ENCODE results near the gene SLC38A8.

Gene SLC38A8

DNA sequence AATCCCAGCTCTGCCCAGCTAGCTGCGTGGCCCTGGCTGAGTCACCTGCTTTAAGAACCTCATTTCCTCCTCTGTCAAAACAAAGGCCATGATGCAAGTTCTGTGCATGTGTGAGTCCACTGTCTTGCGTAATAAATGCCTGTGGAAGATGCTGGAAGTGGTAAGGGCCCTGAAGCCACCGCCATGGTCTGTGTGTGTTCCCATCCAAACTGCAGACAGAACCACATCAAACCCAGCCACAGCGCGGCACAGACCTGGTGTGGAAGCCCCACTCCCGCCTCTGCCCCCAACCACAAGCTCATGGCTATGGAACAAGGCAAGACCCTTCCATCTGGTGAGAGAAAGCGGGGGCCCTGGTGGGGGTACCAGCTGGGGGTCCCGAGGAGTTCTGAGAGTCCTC is 48.5 kb downstream of the SLC38A8 start:
- TF ChIP-seq, protein P1, sequence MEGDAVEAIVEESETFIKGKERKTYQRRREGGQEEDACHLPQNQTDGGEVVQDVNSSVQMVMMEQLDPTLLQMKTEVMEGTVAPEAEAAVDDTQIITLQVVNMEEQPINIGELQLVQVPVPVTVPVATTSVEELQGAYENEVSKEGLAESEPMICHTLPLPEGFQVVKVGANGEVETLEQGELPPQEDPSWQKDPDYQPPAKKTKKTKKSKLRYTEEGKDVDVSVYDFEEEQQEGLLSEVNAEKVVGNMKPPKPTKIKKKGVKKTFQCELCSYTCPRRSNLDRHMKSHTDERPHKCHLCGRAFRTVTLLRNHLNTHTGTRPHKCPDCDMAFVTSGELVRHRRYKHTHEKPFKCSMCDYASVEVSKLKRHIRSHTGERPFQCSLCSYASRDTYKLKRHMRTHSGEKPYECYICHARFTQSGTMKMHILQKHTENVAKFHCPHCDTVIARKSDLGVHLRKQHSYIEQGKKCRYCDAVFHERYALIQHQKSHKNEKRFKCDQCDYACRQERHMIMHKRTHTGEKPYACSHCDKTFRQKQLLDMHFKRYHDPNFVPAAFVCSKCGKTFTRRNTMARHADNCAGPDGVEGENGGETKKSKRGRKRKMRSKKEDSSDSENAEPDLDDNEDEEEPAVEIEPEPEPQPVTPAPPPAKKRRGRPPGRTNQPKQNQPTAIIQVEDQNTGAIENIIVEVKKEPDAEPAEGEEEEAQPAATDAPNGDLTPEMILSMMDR (conservative IDR thresholded peaks at IDR 0.05; ENCODE audit: low read length), result no peak
- peak; percentile 96 for DNase-seq (ENCODE audit: low read depth)
- no peak overlapping the region for H3K4me3 ChIP-seq (ENCODE audit: low read length)

DNA sequence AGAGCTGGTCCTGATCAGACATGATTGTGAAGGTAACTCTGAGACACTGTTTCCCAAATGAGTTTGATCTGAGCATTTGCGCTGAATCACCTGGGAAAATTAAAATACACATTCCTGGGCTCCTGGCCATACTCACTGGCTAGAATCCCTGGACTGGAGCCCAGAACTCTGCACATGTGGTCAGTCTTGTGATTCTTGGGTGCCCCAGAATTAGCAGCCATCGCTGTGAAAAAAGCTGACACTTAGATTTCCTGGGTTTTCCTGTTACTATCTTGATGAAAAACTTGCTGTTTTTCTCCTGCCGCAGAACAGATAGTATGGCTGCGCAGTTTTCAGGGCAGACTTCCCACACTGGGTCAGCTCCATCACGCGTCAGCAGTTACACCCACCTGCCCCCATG is 50.0 kb downstream of the SLC38A8 start:
- TF ChIP-seq, protein P1 (conservative IDR thresholded peaks at IDR 0.05; ENCODE audit: low read length), result no peak
- no peak overlapping the region for H3K4me3 ChIP-seq (ENCODE audit: low read length)
- peak; percentile 58 for DNase-seq (ENCODE audit: low read depth)

DNA sequence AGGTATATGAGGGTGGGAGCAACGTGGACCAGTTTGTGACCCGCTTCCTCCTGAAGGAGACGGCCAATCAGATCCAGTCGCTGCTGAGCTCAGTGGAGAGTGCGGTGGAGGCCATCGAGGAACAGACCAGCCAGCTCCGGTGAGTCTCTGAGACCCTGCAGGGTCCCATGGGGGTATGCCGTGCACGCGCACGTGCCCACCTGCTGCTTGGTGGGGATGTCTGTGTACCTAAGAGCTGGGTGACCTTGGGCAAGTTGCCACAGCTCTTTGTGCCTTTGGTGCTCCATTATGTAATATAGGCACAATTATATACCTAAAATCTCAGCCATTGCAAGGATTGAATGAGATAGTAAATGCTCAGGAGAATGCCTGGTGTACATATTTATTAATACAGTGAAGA is 52.1 kb downstream of the SLC38A8 start:
- H3K4me3 ChIP-seq (ENCODE audit: low read length), result no peak overlapping the region
- no peak for DNase-seq (ENCODE audit: low read depth)
- TF ChIP-seq, protein P1 (conservative IDR thresholded peaks at IDR 0.05; ENCODE audit: low read length), result no peak

DNA sequence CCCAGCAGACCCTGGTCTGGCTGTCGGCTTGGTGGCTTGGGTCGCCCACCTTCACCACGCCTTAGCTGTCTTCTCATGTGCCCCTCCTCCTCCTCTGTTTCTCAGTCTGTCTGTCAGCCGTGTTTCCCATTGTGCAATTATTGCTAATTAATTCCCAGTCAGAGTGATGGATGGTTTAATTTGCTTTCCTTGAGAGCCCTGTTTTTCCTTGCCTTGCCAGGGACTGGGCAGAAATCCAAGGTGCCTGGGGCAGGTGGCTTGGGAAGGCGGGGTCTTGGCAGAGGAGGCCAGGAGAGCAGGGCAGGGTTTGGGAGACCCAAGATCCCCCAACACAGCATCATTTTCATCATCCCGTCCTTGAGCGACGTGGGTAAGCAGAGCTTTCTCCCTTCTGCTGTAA is 53.3 kb downstream of the SLC38A8 start:
- TF ChIP-seq, protein P1 (conservative IDR thresholded peaks at IDR 0.05; ENCODE audit: low read length), result no peak
- no peak for DNase-seq (ENCODE audit: low read depth)
- H3K4me3 ChIP-seq (ENCODE audit: low read length), result no peak overlapping the region

DNA sequence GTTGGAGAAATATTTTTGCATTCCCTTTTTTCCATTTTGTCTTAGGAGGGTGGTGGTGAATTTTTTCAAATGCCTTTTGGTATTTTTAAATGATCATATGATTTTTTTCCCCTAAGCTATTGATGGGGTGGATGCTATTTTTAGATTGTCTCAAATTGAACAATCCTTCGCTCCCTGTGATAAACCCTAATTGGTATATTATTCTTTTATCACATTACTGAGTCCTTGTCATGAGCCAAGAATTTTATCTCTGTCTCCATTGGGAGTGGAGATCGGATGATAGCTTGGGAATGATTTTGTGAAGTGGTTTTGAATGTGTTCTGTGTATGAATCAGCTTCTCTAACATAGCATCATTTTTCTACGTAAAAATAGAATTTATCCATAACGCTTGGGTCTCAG is 59.1 kb downstream of the SLC38A8 start:
- TF ChIP-seq, protein P1 (conservative IDR thresholded peaks at IDR 0.05; ENCODE audit: low read length), result no peak
- DNase-seq (ENCODE audit: low read depth), result no peak
- no peak overlapping the region for H3K4me3 ChIP-seq (ENCODE audit: low read length)

DNA sequence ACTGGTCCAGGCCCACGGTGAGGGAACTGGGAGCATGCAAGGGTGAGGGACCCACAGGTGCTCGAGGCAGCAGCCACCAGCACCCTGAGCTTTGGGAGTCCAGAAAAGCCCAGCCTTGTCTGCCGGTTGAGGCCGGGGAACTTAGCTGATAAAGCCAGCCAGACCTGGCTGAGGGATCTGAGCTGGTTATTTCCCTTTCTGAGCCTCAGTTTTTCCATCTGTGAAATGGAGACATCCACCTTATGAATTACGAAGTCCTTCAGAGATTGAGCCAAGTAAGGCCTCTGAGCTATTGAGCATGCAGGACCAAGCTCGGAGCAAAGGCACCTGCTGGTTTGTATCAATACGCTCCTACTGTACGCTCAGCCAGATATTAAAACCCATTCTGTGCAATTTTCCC is 60.8 kb downstream of the SLC38A8 start:
- DNase-seq (ENCODE audit: low read depth), result no peak
- H3K4me3 ChIP-seq (ENCODE audit: low read length), result no peak overlapping the region
- TF ChIP-seq, protein P1 (conservative IDR thresholded peaks at IDR 0.05; ENCODE audit: low read length), result no peak

DNA sequence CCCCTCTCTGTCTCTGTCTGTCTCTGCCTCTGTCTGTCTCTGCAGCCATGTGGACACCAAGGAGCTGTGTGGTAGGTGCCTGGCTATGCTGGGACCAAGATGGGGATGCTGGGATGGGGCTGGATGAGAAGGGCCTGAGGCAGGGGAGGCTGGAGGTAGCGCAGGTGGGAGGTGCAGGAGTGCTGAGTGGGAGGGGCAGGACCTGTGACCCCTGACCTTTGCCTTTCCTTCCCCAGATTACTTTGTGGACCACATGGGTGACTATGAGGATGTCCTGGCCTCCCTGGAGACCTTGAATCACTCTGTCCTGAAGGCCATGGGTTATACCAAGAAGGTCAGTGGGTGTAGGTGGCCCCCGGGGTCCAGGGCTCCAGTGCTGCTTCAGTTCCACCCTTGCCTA is 61.8 kb downstream of the SLC38A8 start:
- TF ChIP-seq, protein P1 (conservative IDR thresholded peaks at IDR 0.05; ENCODE audit: low read length), result no peak
- DNase-seq (ENCODE audit: low read depth), result no peak
- no peak overlapping the region for H3K4me3 ChIP-seq (ENCODE audit: low read length)

Measured in AG10803 (cell line).